Measurements from ENCODE around the gene KDM7A. TPM values are rescaled to one million over a fixed set of nuclear protein-coding genes. Genes with fewer than 3 reads are reported as not detected.

KDM7A gene
- polyA plus RNA-seq, 1 of the 3 experiments (the other 2 are of a cell fraction) = 0.94 TPM

DNA sequence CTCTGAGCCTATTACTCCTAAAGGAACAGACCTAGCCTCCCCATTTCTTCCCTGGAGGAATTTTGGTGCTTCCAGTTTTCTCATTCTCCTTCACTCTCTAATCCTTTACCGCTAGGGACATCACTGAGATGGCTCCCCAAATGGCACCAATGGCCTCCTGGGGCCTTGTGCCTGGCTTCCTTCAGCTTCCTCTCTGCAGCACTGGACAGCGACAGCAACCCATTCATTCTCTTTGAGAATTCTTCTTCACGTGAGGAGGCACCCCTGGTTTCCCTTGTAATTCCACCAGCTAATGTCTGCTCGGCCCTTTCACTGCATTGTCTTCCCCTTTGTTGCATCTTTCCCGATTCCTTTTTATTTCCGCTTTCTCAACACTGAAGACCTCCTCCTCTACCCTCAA, 24.6 kb upstream of the KDM7A start:
- Histone ChIP-seq H3K4me1 (ENCODE audit: control insufficient read depth in 1 of 2, insufficient read depth in 2 of 2, low read depth in 1 of 2, low read length in 1 of 2) (no peaks in the 10 kb centered on the region), H3F3A (replicated peaks; ENCODE audit: insufficient read depth) (peaks cover 6% of the 10 kb centered on the region), H3K9me3 (no peaks in the 10 kb centered on the region), H3K27ac (ENCODE audit: low read depth in 2 of 2, low read length in 1 of 2) (no peak overlapping the region), H4K20me1 (ENCODE audit: insufficient read depth) (no peaks in the 10 kb centered on the region), H3K4me3 (ENCODE audit: low read depth in 2 of 2, low read length in 1 of 2) (no peak overlapping the region), H3K9ac (no peak overlapping the region), H3K79me2 (ENCODE audit: insufficient read depth) (no peaks in the 10 kb centered on the region), H3K4me2 (no peak overlapping the region), H3K36me3 (replicated peaks in 1 of 2; ENCODE audit: control insufficient read depth in 1 of 2, insufficient read depth in 2 of 2, low read length in 1 of 2) (no peaks in the 10 kb centered on the region), H3K9me2 (no peaks in the 10 kb centered on the region), H2AFZ (ENCODE audit: low read depth) (no peak overlapping the region), H3K27me3 (ENCODE audit: insufficient read depth) (peaks cover 24% of the 10 kb centered on the region; the same call in 1 of the 2 replicates)
- 74% methylated on average over 6 of the region's 6 CpGs for WGBS (ENCODE audit: low lambda C conversion rate)
- CTCF ChIA-PET = interaction anchor here (0.5 to 1.3 kb wide), 3 partner anchors 9 to 317 kb away, joined by 3 read pairs; no protein-coding TSS in a partner anchor
- POLR2A ChIA-PET = no interaction called here
- no peak for DNase-seq
- TF ChIP-seq, protein P1, sequence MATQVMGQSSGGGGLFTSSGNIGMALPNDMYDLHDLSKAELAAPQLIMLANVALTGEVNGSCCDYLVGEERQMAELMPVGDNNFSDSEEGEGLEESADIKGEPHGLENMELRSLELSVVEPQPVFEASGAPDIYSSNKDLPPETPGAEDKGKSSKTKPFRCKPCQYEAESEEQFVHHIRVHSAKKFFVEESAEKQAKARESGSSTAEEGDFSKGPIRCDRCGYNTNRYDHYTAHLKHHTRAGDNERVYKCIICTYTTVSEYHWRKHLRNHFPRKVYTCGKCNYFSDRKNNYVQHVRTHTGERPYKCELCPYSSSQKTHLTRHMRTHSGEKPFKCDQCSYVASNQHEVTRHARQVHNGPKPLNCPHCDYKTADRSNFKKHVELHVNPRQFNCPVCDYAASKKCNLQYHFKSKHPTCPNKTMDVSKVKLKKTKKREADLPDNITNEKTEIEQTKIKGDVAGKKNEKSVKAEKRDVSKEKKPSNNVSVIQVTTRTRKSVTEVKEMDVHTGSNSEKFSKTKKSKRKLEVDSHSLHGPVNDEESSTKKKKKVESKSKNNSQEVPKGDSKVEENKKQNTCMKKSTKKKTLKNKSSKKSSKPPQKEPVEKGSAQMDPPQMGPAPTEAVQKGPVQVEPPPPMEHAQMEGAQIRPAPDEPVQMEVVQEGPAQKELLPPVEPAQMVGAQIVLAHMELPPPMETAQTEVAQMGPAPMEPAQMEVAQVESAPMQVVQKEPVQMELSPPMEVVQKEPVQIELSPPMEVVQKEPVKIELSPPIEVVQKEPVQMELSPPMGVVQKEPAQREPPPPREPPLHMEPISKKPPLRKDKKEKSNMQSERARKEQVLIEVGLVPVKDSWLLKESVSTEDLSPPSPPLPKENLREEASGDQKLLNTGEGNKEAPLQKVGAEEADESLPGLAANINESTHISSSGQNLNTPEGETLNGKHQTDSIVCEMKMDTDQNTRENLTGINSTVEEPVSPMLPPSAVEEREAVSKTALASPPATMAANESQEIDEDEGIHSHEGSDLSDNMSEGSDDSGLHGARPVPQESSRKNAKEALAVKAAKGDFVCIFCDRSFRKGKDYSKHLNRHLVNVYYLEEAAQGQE (IDR thresholded peaks at IDR 0.05; ENCODE audit: low read depth, low read length) = peak; percentile 80
- no peak for TF ChIP-seq EP300 (IDR thresholded peaks at IDR 0.05; ENCODE audit: borderline replicate concordance in 1 of 2, low read depth in 1 of 2, low read length in 1 of 2)

DNA sequence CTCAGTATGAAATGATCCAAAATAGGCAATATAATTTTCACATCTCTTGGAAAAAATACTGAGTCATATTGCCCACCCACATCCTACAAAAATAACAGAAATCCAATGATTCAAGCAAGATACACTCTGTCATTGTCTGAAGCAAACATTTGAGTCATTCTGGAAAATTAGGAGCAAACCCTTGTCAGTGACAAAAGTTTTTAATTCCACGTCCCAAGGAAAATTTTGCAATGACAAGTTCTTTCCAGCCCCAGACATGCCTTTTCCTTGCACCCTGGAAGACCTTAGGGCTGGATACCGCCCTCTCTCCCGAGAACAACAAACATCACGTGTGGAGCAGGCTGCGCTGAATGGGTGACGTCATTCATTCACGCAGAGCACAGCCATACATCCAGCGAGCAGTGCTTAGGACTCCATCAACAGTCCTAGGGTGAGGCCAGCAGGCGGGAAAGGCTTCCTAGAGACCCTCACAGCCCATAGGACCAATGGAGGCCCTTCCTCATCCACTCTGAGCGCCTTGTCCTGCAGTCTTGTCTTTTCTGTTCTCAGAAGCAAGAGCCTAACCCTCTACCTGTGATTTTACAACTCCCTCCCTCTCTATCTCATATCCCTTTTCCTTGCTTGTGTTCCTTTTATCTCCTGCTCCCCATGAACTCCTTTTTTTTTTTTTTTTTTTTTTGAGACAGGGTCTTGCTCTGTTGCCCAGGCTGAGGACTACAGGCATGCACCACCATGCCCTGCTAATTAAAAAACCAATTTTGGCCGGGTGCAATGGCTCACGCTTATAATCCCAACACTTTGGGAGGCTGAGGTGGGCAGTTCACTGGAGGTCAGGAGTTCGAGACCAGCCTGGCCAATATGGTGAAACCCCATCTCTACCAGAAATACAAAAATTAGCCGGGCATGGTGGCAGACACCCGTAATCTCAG, 23.5 kb upstream of the KDM7A start:
- no peak overlapping the region for H2AFZ ChIP-seq (ENCODE audit: low read depth)
- H3K4me3 ChIP-seq (ENCODE audit: low read depth in 2 of 2, low read length in 1 of 2) = no peak overlapping the region
- H3K36me3 ChIP-seq (replicated peaks in 1 of 2; ENCODE audit: control insufficient read depth in 1 of 2, insufficient read depth in 2 of 2, low read length in 1 of 2) = no peaks in the 10 kb centered on the region
- no peak overlapping the region; the same call in 1 of the 2 replicates for H3K4me2 ChIP-seq
- no peaks in the 10 kb centered on the region for H3K9me3 ChIP-seq
- POLR2A ChIA-PET = no interaction called here
- TF ChIP-seq, protein P2, sequence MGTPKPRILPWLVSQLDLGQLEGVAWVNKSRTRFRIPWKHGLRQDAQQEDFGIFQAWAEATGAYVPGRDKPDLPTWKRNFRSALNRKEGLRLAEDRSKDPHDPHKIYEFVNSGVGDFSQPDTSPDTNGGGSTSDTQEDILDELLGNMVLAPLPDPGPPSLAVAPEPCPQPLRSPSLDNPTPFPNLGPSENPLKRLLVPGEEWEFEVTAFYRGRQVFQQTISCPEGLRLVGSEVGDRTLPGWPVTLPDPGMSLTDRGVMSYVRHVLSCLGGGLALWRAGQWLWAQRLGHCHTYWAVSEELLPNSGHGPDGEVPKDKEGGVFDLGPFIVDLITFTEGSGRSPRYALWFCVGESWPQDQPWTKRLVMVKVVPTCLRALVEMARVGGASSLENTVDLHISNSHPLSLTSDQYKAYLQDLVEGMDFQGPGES (IDR thresholded peaks at IDR 0.05; ENCODE audit: low read depth, low read length) = no peak
- no peak for TF ChIP-seq JUND (IDR thresholded peaks at IDR 0.05)
- no peak for TF ChIP-seq YY1 (IDR thresholded peaks at IDR 0.05; ENCODE audit: low read depth)
- TF ChIP-seq MEF2A (IDR thresholded peaks at IDR 0.05; ENCODE audit: borderline replicate concordance, low read depth) = no peak
- no peak for TF ChIP-seq NFIC (IDR thresholded peaks at IDR 0.05; ENCODE audit: borderline replicate concordance)
- TF ChIP-seq RCOR1 (IDR thresholded peaks at IDR 0.05; ENCODE audit: low read length) = no peak
- TF ChIP-seq RAD21 (IDR thresholded peaks at IDR 0.05; ENCODE audit: low read length) = no peak
- TF ChIP-seq TAF1 (IDR thresholded peaks at IDR 0.05; ENCODE audit: borderline replicate concordance, low read depth, low read length) = no peak
- TF ChIP-seq, protein P1 (IDR thresholded peaks at IDR 0.05; ENCODE audit: low read depth, low read length) = no peak
- WGBS (ENCODE audit: low lambda C conversion rate) = 68% methylated on average over 15 of the region's 15 CpGs
- H4K20me1 ChIP-seq (ENCODE audit: insufficient read depth) = no peaks in the 10 kb centered on the region
- H3K4me1 ChIP-seq (ENCODE audit: control insufficient read depth in 1 of 2, insufficient read depth in 2 of 2, low read depth in 1 of 2, low read length in 1 of 2) = no peaks in the 10 kb centered on the region
- peaks cover 13% of the 10 kb centered on the region; the same call in 1 of the 2 replicates for H3K27me3 ChIP-seq (ENCODE audit: insufficient read depth)
- no peak for DNase-seq
- peaks cover 6% of the 10 kb centered on the region for H3F3A ChIP-seq (replicated peaks; ENCODE audit: insufficient read depth)
- H3K79me2 ChIP-seq (ENCODE audit: insufficient read depth) = no peaks in the 10 kb centered on the region
- no peak overlapping the region for H3K27ac ChIP-seq (ENCODE audit: low read depth in 2 of 2, low read length in 1 of 2)
- H3K9ac ChIP-seq = no peak overlapping the region
- CTCF ChIA-PET = interaction anchor here (0.7 to 3.2 kb wide), 3 partner anchors 8 to 127 kb away, joined by 3 to 9 read pairs (median 3); no protein-coding TSS in a partner anchor
- H3K9me2 ChIP-seq = no peaks in the 10 kb centered on the region
